ENCODE data around the gene PPHLN1.

DNA sequence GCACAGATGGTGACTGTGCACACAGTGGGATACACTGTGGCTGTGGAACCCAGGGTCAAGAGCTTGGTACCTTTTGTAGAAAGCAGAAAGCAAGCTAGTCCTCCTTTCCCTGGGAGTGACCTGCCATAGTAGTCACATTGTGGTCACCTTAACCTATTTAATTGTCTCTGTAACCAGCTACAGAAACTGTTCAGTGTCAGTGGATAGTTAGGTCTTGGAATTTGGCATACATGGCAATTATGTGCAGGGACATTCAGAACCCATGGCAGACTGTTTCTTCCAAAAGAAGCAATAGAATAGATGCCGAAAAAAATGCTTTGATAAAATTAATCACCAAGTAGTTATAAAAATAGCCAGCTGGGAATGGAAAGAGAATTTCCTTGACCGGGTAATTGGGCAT is 30.4 kb downstream of the PPHLN1 start:
- TF ChIP-seq CTCF (IDR thresholded peaks at IDR 0.05; ENCODE audit: borderline replicate concordance, extremely low read depth, low read length, poor library complexity, severe bottlenecking) (no peak), EZH2 (IDR thresholded peaks at IDR 0.05; ENCODE audit: borderline replicate concordance, low read depth, low read length, severe bottlenecking) (no peak)

Measured in DND-41 (cell line).